Fibroblast of peridontal ligament (primary cell): ENCODE results near the gene SREBF1.
A peak's percentile ranks its signal among the peaks of the same experiment; 100 is the strongest.

Experiments used
- DNase-seq: peaks from one replicate; pipeline ENCODE4 v3.0.0-alpha.2; 2010; ENCODE audit errors: extremely low read depth

Gene SREBF1

DNA sequence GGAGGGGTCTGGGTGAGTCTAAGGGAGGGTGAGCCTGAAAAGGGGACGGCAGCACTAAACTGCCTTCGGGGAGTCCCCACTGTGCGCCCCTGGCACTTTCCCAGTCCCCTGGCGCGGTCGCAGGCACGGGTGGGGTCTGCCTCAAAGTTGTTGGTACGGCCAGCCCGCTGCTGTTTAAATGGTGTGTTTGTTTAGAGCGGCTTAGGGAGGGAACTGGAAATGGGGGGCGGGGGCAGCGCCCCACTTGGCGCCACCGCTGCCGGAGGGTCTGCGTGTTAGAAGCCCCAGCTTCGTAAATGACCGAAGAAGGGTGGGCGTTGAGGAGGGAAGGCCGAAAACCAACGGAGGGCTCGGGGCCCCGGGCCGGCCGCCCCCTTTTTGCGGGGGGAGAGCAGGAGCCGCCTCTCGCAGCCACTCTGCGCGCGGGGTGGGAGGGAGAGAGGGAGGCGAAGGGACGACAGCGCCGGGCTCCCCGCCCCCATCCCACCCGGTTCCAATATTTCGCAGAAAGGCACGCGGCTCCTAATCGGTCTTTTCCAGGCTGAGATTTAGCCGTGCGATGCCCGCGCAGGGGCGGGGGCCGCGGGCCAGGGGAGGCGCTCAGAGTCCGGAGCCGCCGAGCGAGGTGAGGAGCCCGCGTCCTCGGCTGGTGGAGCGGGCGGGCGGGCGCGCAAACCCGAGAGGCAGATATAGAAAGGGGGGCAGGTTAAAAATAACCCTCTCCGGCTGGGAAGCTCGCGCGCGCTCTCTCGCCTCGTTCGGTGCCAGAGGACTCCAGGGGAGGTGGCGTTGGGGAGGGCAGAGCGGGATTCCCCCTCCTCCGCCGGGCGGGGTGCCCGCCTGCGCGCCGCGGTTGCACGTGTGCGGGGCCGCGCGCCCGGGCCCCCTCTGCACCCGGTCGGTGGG, 54.9 kb downstream of the SREBF1 start:
- peak; percentile 52 for DNase-seq

DNA sequence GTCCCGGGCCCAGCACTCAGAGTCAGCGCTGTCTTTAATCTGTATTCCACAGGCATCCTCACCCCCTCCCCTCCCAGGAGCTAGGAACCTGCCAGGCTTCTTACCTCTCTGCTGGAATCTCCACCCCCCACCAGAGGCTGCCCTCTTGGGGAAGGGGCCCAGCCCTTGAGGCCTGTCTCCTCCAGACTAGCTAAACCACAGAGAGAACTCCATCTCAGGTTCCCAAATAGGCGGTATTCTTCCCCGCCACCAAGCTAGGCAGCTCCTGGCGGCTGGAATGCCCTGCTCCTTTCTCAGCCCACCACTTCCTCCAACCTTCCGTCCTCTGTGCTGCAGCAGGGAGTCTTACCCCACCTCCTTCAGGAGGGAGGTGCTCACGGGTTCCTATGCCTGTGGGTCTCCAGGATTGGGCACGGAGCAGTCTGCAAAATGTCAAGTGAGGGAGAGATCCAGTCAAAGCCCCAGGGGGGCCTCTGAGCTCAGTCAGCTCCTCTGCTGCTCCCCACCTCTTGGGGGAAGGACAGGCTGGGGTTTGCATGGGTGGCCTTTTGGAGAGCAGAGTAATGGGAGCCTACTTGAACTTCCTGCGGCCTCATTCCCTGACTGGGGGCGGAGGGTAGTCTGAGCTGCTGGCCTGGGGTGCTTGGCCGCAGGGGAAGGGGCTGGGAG, 55.7 kb downstream of the SREBF1 start:
- DNase-seq = no peak

DNA sequence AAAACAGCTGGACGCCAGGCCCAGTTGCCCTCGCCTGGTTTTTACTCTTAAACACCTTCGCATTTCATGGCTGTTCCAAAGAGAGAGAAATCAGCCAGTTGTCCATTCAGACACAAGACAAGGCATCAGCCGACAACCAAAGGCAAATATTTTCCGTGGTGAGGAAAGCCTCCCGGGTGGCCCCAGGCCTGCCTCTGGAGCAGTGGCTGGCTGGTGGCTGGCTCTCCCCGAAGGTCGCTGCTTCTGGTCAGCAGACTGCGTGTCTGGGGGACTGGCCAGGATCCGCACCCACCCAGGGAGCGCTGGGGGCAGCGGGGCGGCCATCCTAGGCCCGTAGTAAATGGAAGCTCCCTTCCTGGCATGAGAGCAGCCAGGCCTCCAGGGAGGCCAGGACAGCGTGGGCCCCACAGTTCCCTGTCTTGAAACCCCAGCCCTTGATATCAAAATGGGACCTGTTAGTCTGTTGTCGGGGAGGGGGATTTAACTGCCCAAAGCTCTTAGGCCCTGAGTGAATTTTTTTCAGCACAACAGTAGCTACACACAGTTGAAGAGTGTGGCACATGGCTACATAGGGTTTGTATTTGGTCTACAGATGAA, 57.7 kb downstream of the SREBF1 start:
- DNase-seq = no peak

DNA sequence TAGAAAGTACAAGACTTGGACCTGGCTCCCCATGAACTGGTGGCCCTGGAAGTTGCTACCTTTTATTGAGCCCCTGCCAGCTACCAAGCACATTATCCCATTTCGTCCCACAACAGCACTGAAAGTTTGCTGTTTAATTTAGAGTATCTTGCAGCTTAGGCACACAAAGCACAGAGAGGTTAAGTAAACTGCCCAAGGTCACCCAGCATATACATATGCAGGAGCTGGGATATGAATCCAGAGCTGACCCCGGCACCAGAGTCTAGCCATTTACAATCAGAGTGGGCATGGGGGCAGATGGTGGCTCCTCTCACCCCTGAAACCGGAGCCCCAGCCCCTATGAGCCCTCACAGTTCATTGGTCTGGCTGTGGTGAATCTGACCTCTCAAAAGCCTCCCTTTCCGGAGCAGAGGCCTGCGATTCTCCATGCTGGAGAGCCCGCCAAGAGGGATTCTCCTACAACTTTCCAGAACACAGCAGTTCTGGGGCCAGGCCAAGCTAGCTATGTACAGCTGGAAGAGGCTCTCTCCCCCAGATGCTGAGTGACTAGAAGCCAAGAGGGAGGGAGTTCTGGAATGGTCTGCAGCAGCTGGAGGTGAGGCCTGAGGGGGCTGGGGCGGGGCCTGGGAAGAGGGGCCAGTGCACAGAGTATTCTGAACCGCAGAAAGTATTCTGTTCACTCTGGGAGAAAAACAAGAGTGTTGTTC, 58.3 kb downstream of the SREBF1 start:
- DNase-seq = peak; percentile 81

DNA sequence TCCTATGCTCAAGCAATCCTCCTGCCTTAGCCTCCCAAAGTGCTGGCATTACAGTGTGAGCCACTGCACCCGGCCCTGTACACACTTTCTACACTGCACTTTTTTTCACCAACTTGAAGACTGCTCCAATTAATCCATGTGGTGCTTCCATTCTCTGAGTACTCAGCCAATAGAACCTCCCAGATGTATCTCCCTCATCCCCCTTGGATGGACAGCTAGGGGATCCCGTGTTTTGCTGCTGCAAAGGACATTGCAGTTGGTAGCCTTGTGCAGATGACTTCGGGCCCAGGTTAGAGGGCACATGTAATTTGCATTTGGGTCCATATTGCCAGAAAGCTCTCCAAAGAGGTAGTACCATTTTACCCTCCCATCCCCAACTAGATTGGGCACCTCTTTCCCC, 59.9 kb downstream of the SREBF1 start:
- no peak for DNase-seq

DNA sequence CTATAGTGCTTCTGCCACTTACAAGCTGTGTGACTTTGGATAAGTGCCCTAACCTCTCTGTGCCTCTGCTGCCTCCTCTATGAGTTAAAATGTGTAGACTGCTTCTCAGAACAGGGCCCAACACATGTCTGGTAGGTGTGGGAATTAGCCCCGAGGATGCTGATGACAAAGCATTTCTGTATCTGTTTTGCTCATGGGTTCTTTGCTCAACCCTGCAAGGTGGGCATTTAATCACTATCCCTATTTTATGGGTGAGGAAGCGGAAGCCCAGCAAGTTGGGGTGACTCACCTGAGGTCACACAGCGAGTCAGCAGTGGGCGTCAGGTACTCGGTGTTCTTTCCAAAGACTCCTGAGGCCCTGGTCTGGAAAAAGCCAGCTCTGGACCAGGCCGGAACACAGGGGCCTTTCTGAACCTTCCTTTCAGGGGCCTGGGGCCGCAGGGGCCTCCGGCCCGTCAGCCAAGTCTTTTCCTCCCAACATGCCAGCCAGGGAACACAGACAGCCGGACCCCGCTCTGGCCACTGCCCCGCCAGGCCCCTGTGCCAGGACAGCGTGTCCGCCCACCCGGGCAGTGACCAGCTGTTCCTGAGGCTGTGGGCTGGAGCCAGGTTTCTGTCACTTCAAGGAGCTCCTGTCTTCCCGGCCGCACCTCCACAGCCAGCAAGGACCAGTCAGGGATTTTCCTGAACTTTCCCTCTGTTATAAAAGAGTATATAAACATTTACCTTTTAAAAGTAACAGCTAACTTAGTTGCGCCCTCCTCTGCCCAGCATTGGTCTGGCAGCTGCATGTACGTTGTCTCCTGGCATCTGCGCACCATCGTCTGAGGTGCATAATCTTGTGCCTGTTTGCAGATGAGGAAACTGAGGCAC, 62.5 kb downstream of the SREBF1 start:
- DNase-seq = no peak

DNA sequence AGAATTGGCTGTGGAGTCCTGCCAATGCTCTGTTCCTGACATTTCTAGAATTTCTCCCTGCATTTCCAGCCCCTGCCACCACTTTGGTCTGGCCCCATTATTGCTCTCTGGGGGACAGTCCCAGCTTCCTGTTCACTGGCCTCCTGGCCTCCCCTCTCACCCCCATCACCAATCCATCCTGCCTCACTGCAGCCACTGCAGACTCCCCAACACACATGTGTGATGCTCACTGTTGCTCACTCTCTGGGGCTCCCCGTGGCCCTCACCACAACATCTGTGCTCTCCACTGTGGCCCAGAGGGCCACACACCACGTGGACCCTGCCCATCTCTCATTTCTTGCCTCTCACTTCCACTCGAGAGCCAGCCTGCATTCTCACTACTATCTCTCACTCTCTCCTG, 64.6 kb downstream of the SREBF1 start:
- no peak for DNase-seq

DNA sequence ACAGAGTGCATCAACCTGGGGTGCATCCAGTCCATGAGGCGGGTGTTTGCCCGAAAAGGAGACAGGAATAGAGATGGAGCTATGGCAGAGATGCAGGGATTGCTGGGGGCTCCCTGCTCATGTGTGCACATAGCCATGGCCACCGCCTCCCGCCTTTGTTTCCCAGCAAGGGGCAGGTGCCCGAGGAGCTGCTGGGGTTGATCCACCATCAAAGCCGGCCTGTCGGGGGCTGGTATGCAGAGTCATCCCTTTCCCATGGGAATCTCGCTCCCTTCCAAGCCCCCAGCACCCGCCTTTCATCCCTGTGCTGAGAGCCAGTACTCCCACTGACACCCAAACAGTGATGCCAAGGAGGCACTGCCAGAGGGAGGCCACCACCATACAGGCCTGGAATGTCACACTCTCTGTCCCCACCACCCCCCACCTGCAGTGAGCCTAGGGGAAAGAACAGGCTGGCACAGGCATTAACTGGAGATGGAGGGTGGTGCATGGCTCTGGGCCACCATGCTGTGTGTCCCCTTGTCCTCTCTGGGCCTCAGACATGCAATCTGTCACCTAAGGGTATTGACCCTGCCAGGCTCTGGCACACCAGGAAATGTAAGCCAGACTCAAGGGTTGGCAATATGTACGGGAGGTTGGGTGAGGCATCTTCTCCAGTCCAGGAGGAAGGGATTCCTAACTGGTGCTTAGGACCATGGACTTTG, 65.1 kb downstream of the SREBF1 start:
- no peak for DNase-seq

DNA sequence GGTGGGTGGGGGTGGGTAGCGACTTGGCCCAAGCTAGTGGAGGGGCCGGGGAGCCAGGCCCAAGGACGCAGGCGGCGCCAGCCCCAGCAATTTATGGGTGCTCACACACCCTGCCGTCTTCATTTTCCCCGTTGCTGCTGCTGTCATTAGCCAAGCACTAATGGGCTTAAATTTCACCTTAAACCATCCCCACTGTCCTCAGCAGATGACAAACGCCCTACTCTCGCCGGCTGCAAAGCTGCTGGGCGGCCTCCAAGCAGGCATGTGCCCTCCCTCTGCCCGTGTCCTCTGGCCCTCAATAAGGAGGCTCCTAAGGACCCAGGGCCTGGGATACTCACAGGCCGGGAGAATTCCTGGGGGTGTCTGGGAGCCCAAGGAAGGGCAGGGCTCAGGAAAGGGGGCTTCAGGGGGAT, 66.1 kb downstream of the SREBF1 start:
- no peak for DNase-seq

DNA sequence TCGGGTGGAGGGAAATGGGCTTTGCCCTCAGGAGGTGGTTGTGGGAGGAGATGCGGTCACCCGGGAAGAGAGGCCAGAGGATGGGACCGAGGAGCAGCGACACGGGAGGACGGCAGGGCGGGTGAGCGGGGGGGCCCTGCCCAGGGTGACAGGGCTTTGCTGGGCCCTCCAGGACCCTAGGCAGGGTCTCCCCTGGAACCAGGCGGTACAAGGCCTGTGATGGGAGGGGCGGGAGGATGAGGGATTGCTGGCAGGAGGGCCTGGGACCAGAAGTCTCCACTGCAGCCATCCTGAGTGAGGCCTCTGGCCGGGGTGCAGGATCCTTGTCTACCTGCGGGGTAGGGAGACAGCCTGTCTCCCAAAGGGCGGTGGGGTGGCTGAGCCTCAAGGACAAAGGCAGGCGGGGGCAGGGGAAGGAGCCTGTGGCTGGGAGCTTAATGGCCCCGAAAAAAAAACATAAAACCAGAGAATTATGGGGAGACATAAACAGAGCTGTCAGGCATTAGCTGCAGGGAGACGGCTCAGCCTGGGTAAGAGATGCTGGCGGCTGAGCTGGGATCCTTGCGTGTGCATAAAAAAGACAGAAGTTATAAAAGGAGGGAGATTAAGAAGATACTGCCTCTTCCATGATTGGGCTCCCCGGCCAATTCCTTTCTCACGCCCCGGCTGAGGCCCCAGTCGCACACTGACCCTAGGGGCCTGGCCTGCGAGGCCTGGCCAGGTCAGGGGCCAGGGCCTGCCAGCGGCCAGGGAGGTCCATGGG, 66.7 kb downstream of the SREBF1 start:
- DNase-seq = no peak

DNA sequence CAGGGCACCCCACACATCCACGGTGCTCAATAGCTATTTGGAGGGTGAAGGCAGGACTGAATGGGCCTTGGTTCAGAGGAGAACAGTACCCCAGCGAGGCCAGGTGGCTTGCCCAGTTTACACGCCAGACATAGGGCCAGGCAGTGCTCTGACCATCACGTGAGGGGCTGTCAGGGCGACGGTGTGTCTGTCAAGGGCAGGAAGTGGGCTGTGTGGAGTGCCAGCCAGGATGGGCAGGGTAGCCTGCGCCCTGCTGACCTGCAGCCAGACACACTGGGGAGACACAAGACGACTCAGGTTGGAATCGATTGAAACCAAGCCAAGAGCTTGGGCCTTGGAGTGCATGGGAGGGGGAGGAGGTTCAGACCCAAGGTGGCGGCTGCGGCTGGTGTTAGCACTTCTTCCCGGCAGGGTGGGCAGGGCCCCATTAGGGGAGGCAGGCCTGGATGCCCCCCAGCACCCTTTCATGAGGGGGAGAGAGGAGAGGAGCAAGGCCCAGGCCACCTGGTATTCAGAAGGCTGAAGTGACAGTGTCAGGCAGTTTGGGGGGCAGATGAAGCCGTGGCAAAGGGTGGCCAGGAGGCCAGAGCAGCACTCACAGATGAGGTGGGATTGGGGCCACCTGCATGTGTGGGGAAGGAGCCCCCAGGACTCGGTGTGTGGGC, 68.2 kb downstream of the SREBF1 start:
- DNase-seq = no peak

DNA sequence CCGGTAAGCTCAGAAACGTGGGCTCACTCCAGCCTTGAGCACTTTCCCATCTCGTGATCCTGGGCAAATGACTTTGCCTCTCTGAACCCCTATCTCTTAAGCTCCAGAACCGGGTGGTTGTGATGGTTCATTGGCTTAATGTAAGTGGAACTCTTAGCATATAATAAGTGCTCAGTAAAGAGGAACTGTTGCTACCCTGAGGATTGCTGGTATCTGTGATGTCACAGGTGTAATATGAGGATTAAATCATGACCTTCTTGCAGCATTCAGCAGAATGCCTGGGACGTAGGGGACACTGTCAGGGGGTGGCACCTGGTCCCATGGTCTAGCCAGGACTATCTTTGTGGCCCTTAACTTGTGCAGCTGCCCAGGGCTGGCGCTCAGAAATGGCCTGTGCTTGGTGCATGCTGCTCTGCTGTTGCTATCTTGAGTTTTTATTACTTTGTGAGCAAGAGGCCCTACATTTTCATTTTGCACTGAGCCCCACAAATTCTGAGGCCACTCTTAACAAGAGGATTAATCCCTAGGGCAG, 68.8 kb downstream of the SREBF1 start:
- DNase-seq = no peak

DNA sequence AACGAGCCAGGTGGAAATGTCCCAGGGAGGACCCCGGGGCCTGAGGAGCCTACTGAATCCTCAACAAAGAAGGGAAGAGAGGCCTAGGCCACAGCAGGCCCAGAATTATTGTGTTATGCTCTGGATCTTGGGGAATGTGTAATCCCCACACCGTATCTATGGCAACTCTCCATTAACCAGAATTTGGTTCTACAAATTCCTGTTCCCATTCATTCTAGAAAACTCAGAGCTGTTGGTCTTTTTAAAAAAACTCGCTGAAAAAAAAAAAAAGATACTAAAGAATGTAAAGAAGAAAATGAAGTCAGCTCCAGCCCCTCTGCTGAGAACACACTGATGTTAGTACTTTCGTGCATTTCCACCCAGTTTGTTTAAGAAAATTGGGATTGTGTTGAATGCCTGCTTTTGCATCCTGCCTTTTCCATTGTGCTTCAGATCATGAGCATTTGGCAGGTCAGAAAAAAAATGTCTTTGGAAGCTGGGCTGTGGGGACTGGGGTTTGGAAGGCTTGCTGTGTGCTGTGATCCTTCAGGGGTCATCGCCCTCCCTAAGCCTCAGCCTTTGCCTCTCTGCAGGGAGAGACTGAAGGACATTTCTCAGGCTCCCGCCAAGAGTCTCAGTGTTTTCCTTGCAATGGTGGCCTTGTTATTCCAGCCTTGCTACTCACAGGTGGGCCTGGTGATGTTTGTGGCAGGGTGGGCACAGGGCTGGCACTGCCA, 69.5 kb downstream of the SREBF1 start:
- peak; percentile 50 for DNase-seq

DNA sequence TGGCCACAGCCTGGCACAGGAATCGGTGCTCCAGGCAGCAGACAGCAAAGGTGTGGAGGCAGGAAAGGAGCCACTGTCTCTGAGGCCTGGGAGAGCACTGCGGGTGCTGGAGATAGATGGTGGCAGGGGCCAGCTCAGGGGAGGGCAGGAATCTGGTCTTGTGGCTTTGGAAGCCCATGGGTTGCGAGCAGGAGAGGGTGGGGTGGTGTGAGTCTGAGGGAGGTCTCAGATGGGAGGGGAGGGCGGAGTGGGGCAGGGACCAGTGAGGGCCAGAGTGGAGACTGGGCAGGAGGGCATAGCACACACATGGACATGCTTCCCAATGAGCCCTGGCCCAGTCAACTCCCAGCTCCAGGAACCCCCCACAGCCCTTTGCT, 70.1 kb downstream of the SREBF1 start:
- DNase-seq = no peak

DNA sequence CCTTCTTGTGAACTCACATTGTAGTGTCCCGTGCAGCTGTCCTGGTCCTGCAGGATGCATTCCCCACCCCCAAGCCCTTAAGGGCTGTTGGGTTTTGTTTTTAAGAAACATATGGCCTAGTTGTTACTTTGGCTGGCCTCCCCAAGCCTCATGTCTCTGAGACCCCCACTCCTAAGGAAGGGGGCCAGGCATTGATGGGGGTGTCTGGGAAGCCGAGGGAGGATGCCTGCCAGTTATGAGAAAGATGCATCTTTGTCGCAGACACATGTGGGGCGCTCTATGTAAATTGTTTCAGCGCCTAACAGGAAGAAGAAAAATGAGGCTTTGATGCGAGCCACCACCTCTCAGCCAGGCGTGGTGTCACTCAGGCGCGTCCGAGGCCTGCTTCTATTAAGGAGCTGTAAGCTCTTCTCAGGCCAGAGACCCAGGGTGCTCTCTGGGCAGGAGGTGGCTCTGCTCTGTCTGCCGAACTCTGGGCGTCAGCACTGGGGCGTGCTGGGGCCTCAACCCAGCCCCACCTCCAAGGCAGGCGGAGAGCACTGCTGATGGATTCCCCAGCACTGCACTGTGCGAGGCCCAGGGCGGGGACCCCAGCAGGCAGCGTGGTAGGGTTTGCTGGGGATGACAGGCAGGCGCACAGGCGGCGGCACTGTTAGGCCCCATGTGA, 70.6 kb downstream of the SREBF1 start:
- no peak for DNase-seq

DNA sequence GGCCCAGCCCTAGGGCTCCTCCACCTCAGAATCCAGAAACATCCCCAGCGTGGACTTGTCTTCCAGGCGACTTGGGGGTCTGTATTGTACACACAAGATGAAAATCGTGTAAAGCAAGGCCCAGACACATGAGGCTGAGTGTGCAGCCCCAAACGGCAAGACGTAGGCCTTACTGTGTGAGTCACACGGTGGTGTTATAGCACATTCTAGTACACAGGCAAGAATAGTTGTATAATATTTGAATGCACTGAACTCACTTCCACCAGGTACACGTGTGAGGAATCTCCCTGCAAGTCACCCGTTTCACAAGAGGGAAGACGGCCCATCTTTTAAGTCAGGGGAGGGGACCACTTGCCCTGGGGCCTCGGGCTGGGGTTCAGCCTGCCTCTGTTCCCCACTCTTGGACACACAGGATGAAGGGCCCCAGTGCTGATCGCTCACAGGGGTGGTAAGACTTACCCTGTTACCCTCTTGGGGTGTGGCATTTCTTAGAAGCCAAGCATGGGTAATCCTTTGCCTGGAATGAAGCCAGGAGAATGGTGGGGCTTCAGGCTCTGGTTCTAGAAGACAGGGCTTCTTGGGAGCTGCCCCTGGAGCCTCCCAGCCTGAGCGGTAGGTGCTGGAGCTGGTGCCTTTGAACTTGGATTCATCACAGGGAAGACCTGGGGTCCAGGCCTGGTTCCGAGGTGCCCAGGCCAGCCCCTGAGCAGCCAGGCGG, 71.3 kb downstream of the SREBF1 start:
- DNase-seq = no peak

DNA sequence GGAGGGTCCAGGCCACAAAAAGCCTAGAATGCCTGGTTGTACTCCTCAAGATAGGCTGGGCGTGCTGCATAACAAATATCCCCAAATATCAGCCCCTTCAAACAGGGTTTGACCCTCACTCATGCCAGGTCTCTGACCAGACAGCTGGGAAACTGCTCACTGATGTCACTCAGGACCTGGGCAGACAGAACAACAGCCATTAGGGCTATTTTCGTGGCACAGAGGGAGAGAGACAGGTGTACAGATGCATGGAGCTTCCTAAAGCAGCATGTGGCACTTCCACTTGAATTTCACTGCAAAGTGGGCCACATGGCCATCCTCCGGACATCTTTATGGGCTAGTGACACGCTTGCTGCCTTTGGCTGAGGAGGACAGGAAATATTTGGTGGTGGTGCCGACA, 73.1 kb downstream of the SREBF1 start:
- DNase-seq = no peak
